Urinary bladder (tissue), 4 donors: Measurements from ENCODE around the gene ATP10A. TPM values are rescaled to one million over a fixed set of nuclear protein-coding genes. Genes with fewer than 3 reads are reported as not detected.
"Not testable (repeated sequence)": the region's sequence is repeated elsewhere in the genome, so short reads cannot be mapped to it uniquely, and the experiment has no call there.

Experiments
- DNase-seq: peaks from one replicate; pipeline ENCODE4 v3.0.0-alpha.2; 2015; ENCODE audit errors: extremely low spot score
- H3K27ac ChIP-seq: one replicate; pipeline ENCODE4 v1.5.1; 2013; ENCODE audit warnings: low read depth, mild to moderate bottlenecking, moderate library complexity
- H3K36me3 ChIP-seq: one replicate; pipeline ENCODE4 v1.6.1; 2013; ENCODE audit warnings: mild to moderate bottlenecking, moderate library complexity; ENCODE audit not compliant: insufficient read depth
- H3K4me1 ChIP-seq: one replicate; pipeline ENCODE4 v1.6.1; 2013; ENCODE audit warnings: mild to moderate bottlenecking, moderate library complexity; ENCODE audit not compliant: insufficient read depth
- H3K4me3 ChIP-seq: one replicate; pipeline ENCODE4 v1.5.1; 2013; ENCODE audit warnings: low read depth, low read length
- WGBS: extraction: QIAGEN DNeasy Blood & Tissue Kit; methylation state at CpG from one replicate; pipeline ENCODE4 v1.1.7; 2013; 5-methylcytosine and 5-hydroxymethylcytosine counted together
- polyA plus RNA-seq: library from polyadenylated mRNA; stranded (reverse); fragments of 200-250 nt; gene quantifications from one replicate; pipeline ENCODE4 v1.2.3, GENCODE V29; 2013
- total RNA-seq: library from RNA; depleted of rRNA; stranded (reverse); fragments of >200 nt; gene quantifications from one replicate; pipeline ENCODE4 v1.2.3, GENCODE V29; 2014
- donor health status: healthy with polysubstance abuse.
- donor health status: healthy.

ATP10A gene
- total and polyA plus RNA-seq, 2 donors: 5.0 to 7.8 TPM

DNA sequence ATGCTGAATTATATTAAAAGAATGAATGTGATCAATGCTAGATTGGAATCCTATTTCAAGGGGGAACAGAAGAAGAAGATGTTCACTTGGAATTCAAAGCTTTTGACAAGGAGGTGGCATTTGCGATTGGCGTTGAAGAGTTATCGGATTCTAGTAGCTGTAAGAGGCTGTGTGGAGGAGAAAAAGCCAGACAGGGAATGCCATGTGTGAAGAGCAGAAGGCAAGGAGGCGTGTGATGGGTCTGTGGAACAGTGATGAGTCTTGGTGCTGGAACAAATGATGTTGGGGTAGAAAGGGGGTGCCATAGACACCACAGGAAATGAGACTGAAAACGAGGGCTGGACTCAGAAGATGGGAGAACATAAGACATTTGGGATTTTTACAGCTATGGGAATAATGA lies 30.5 kb upstream of the ATP10A start:
- Histone ChIP-seq H3K4me1 (no peaks in the 10 kb centered on the region), H3K4me3 (no peak overlapping the region), H3K27ac (no peak overlapping the region), H3K36me3 (no peaks in the 10 kb centered on the region)
- WGBS: 87% methylated on average over 5 of the region's 5 CpGs
- DNase-seq: no peak

- no peaks in the 10 kb centered on the region for H3K4me1 ChIP-seq
- DNase-seq: no peak
- H3K36me3 ChIP-seq: no peaks in the 10 kb centered on the region
- no peak overlapping the region for H3K27ac ChIP-seq
- WGBS: 71% methylated on average over 3 of the region's 3 CpGs
- H3K4me3 ChIP-seq: no peak overlapping the region
Measured at GRCh38 chr15:25892126-25892525, 29.0 kb upstream of the ATP10A start.

GRCh38 chr15:25891081-25891480 lies 28.0 kb upstream of the ATP10A start:
- Histone ChIP-seq H3K27ac (no peak overlapping the region), H3K36me3 (no peaks in the 10 kb centered on the region), H3K4me1 (no peaks in the 10 kb centered on the region), H3K4me3 (no peak overlapping the region)
- 80% methylated on average over 4 of the region's 4 CpGs for WGBS
- no peak for DNase-seq

DNA sequence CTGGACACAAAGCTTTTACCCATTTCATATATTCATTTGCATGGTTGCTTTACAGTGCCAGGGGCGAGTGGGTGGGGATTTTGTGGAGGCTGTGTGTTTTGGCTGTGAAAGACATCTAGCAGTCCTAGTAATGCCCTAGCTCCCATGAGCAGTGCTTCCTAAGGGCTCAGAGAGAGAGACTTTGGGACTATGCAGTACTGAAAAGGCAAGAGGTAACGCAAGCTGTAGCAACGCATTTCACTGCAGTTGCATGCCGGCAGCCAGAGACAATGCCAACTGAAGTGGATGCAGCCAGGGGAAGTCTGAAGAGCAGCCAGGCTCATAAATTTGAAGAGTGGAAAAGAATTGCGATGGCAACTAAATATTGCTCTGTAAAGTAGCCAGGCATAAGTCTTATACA lies 27.4 kb upstream of the ATP10A start:
- DNase-seq: no peak
- H3K27ac ChIP-seq: no peak overlapping the region
- no peaks in the 10 kb centered on the region for H3K4me1 ChIP-seq
- H3K4me3 ChIP-seq: no peak overlapping the region
- WGBS: 44% methylated on average over 5 of the region's 5 CpGs
- H3K36me3 ChIP-seq: no peaks in the 10 kb centered on the region

DNA sequence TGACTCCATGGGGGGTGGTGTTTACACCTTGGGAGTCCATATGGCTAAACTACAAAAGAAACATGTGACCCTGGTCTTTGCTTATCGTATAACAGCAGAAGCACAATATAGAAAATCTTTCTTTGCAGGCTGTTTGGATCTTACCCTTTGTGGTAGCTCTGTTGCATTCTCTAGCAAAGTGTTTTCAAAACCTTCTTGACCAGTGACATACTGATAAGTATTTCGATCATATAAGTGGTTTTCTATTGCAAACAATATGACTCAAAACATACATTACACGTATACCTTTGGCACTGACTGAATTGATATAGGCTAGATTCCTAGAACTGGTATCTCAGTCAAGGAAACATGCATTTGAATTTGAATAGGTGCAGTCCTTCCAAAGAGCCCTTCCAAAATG lies 24.7 kb upstream of the ATP10A start:
- Histone ChIP-seq H3K36me3 (no peaks in the 10 kb centered on the region), H3K4me1 (no peaks in the 10 kb centered on the region), H3K27ac (no peak overlapping the region), H3K4me3 (no peak overlapping the region)
- DNase-seq: no peak
- 79% methylated on average over 3 of the region's 3 CpGs for WGBS

- H3K27ac ChIP-seq: no peak overlapping the region
- H3K4me1 ChIP-seq: no peaks in the 10 kb centered on the region
Measured at GRCh38 chr15:25886498-25887140, 23.5 kb upstream of the ATP10A start.

DNA sequence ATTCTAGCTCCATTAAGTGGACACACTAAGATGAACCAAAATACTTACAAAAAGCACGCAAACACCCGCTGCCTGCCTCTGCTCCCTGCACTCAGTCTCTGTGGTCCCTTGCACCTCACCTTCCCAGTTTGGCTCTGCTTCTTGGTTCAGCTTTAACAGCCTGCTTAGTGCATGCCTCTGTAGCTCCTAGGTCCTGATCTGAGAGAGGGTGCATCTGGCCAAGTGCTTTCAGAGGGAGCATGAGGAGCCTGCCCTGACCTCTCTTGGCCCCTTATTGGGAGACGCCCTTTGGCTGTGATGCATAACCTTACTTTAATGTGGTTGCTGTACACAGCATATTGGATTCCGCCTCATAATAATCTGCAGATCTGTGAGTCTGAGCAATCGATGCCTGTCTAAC lies 21.2 kb upstream of the ATP10A start:
- DNase-seq: no peak
- Histone ChIP-seq H3K4me1 (no peaks in the 10 kb centered on the region), H3K36me3 (no peaks in the 10 kb centered on the region), H3K27ac (no peak overlapping the region), H3K4me3 (no peak overlapping the region)
- WGBS: 68% methylated on average over 5 of the region's 5 CpGs

More at GRCh38 chr15:25886498-25887140, 23.5 kb upstream of the ATP10A start:
- 42% methylated on average over 7 of the region's 7 CpGs for WGBS
- no peaks in the 10 kb centered on the region for H3K36me3 ChIP-seq
- no peak overlapping the region for H3K4me3 ChIP-seq
- DNase-seq: no peak

- 68% methylated on average over 6 of the region's 6 CpGs for WGBS
- no peaks in the 10 kb centered on the region for H3K4me1 ChIP-seq
- no peak overlapping the region for H3K4me3 ChIP-seq
- DNase-seq: no peak
- no peaks in the 10 kb centered on the region for H3K36me3 ChIP-seq
- H3K27ac ChIP-seq: no peak overlapping the region
Measured at GRCh38 chr15:25883463-25884259, 20.5 kb upstream of the ATP10A start.

DNA sequence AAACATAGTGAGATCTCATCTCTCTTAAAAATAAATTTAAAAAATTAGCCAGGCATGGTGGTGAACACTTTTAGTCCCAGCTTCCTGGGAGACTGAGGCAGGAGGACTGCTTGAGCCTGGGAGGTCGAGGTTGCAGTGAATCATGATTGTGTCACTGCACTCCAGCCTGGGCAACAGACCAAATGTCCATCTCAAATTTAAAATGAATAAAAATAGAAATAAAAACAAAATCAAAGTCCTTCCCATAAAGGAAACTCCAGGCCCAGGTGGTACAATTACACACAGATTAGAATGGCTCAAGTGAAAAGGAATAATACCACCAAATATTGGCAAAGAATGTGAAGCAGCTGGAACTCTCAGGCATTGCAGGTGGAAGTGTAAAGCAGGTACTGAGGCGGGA lies 19.3 kb upstream of the ATP10A start:
- Histone ChIP-seq H3K4me3 (no peak overlapping the region), H3K4me1 (no peaks in the 10 kb centered on the region), H3K36me3 (no peaks in the 10 kb centered on the region), H3K27ac (no peak overlapping the region)
- 82% methylated on average over 2 of the region's 2 CpGs for WGBS
- no peak for DNase-seq

GRCh38 chr15:25880877-25881276 lies 17.8 kb upstream of the ATP10A start:
- not testable (repeated sequence) for H3K4me3 ChIP-seq, H3K27ac ChIP-seq, H3K36me3 ChIP-seq, H3K4me1 ChIP-seq, DNase-seq
- WGBS: 91% methylated on average over 6 of the region's 6 CpGs

DNA sequence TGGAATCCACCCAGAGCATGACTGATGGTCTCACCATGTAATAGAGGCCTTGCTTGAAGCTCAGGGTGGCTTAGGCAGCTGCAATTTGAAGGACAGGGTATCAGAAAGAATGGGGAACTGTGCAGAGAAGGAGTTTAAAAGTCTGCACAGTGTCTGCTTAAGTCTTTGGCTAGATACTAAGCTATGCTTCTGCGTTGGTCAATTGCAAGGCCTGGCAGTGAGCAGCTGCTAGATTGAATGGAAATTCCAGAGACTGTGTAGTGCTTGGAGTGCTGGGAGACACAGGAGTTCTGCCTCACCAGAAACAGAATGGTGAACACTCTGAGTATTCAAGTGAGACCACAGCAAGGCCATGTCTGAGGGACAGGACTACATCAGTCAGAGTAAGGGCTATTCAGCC lies 17.3 kb upstream of the ATP10A start:
- no peak overlapping the region for H3K27ac ChIP-seq
- 84% methylated on average over 1 of the region's 1 CpG for WGBS

GRCh38 chr15:25879438-25879837 lies 16.3 kb upstream of the ATP10A start:
- DNase-seq: no peak
- 92% methylated on average over 4 of the region's 4 CpGs for WGBS
- H3K36me3 ChIP-seq: no peaks in the 10 kb centered on the region
- no peaks in the 10 kb centered on the region for H3K4me1 ChIP-seq
- no peak overlapping the region for H3K4me3 ChIP-seq
- no peak overlapping the region for H3K27ac ChIP-seq

More for the DNA sequence above, 17.3 kb upstream of the ATP10A start:
- no peak for DNase-seq
- Histone ChIP-seq H3K4me1 (no peaks in the 10 kb centered on the region), H3K36me3 (no peaks in the 10 kb centered on the region), H3K4me3 (no peak overlapping the region)

DNA sequence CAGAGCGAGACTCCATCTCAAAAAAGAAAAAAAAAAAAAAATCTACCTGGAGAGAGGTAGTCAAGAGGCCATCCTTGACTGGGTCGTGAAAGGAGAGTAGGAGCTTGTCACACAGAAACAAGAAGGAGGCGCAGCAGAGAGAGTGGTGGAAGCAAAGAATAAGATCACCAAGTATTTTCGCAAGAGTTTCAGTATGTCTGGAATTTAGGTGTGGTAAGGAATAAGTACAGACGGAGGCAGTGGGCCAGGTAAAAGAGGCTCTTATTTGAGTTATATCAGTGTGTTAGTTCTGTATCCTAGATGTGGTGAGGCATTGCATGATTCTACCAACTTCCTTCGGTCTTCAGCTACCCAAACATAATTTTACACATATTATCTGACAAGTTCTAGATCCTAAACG lies 14.6 kb upstream of the ATP10A start:
- Histone ChIP-seq H3K27ac (no peak overlapping the region), H3K36me3 (no peaks in the 10 kb centered on the region), H3K4me3 (no peak overlapping the region), H3K4me1 (no peaks in the 10 kb centered on the region)
- no peak for DNase-seq
- WGBS: 92% methylated on average over 7 of the region's 7 CpGs
